CD4-positive, alpha-beta T cell treated with Interleukin-12 subunit alpha and Interleukin-12 subunit beta, for 1 hour (primary cell): ENCODE data around the gene FOXJ3.
A peak's percentile ranks its signal among the peaks of the same experiment; 100 is the strongest.

Source experiments
- DNase-seq: peaks from one replicate; pipeline ENCODE4 v3.0.0-alpha.2; 2020

The FOXJ3 gene

DNA sequence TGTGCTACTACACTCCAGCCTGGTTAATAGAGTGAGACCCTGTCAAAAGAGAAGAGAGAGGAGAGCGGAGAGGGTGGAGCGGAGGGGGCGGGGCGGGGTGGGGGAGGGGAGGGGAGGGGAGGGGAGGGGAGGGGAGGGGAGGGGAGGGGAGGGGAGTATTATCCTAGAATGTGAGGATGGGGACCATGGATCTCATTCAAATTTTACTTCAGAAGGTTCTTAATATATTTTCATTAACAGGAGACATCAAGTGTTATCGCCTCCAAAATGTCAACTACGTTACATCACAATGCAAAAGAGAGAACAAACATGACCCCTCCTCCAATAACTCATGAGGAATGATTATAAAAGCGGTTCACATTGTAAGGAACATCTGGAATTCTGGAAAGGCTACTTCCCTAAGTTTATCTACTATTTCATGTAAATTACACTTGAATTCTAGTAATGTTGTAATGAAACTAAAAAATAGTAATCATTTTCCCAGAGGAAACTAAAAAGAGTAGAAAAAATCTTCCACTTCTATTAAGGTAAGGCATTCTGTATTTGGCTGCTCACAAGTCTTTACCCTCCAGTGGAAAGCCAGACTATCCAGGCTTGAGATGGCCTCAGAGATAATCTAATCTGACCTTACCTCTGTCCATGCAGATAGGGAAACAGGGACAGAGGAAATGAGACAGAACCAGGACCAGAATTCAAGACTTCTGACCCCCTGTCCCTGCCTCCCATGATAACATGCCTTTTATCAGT lies 151.7 kb downstream of the FOXJ3 start:
- no peak for DNase-seq

DNA sequence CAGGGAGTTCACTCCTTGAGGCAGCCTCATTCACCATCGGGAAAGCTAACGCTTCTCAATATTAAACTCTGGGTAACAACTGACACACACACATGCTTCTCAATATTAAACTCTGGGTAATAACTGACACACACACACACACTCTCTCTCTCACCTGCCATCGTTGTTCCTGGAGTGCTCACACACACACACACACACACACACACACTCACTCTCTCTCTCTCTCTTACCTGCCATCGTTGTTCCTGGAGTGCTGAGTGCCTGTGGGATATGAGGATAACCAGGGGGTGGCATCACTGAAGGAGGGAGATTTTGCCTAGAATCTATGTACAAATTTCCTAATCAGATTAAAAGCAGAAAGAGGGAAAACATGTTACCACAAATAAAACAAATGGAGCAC lies 153.3 kb downstream of the FOXJ3 start:
- no peak for DNase-seq

DNA sequence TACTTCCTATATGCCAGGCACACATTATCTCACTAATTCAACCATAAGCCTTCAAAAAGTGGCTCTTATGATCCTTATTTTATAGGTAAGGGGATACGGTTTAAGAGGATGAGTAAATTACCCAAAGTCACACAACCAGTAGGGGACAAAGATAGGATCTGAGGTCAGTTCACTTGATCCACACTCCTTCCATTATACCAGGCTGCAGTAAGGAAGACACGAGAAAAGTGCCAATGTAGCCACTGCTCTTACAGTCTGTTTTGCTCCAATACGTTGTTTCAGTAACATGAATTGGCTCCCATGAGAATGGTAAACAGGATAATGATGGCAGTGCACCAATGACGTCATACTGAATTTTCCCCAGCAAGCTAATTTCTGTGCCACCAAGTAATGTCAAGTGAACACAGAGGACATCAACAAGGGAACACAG lies 155.1 kb downstream of the FOXJ3 start:
- DNase-seq: no peak

GRCh38 chr1:42179275-42179674 lies 155.8 kb downstream of the FOXJ3 start:
- no peak for DNase-seq

DNA sequence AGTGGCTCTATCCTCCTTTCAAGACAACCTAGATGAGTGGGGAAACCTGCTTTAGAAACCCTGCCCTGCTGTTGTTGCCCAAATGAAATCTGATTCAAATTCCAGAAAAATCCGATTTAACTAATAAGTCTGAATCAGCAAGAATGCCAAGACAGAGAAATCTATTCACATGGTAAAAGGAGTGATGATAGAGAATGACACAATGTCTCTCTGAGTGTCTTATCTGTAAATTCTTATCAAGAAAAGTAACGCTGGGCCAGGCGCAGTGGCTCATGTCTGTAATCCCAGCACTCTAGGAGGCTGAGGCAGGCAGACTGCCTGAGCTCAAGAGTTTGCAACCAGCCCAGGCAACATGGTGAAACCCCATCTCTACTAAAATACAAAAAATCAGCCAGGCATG lies 156.8 kb downstream of the FOXJ3 start:
- DNase-seq: no peak

GRCh38 chr1:42177541-42177981 lies 157.5 kb downstream of the FOXJ3 start:
- no peak for DNase-seq

DNA sequence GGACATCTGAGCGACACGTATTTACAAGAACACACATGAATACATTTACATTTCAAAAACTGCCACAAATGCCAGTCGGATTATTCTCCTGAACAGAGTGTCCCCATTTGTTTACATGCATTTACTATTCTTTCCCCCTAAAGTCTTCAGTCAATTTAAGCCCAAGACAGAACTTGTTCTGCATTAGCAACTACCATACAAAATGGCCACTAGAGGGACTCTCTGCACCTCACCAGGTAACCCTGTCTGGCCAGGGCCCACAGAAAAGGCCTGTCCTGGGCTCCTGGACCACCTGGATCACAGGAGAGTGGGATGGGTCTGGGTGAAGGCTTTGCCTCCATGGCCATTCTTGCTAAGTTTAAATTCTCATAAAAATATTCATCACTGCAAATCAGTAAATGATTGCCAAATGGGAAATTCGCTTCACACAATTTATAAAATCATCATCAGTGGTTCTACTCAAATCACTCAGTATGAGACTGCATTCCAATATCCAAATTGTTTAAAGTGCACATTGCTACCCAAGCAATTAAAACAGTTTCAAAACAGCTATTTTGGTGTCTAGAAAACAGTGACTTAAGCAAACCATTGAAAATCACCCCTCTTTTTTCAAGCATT lies 158.0 kb downstream of the FOXJ3 start:
- peak; percentile 36 for DNase-seq

DNA sequence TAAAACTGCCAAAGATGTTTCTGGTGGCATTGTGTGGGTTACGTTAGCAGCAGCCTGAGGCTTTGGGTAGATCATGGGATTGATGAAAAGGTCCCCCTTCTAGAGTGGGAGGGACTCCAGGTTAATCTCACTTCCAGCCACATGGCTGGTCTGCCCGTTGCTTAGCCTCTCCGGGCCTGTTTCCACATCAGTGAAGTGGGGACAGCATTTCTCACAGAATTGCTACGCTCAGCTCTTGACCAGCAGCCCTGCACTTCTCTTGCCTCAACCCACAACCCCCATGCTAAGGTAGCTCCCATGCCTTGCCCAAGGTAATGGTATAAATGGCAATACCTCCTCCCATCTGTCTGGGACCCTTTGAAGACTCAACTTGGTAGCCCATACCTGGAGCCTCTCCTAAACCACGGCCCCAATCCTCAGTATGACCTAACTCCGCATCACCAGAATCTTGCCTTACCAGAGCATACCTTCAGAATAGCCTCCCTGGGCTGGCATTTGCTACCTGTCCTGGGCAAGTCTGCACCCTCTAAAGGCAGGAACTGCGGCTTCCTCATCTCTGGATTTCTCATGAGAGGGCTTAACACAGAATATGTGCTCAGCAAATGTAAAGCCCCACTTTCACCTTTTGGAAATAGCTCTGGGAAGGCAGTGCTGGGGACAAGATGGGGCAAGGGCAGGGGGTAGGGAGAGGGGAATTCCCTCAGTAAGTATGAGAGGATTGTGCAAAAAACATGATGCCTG lies 159.6 kb downstream of the FOXJ3 start:
- DNase-seq: no peak

DNA sequence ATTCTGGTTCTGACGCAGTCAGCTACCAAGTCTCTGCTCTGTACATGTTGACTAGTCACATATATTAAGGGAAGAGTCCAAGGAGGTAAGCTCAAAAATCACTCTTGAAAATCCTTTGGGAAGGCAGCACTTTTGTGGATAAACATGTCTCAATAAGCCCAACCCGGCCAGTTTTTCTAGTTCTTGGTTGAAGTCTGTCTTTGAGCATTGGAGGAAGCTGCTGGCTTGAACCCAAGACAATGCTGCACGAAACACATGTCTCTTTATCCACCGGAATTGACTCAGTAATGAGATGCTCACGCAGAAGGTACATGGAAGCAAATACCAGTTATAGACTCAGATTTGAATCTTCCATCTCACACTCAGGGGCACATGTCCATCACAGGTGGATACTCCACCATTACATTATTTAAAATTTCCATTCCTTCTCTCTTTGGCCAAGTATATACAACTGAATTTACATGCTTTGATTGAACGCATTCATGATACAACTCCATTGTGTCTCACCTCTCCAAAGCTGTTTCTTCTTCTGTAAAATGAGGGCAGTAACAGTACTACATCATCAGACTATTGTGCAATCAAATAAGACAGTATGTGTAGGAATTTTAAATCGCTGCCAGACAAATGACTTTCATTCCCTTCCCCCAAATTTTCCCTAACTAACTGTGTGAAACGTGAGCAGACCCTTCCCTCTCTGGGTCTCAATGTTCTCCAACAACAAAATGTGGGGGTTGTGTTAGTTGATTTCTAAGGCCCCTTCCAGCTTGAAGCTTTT lies 160.9 kb downstream of the FOXJ3 start:
- DNase-seq: no peak

DNA sequence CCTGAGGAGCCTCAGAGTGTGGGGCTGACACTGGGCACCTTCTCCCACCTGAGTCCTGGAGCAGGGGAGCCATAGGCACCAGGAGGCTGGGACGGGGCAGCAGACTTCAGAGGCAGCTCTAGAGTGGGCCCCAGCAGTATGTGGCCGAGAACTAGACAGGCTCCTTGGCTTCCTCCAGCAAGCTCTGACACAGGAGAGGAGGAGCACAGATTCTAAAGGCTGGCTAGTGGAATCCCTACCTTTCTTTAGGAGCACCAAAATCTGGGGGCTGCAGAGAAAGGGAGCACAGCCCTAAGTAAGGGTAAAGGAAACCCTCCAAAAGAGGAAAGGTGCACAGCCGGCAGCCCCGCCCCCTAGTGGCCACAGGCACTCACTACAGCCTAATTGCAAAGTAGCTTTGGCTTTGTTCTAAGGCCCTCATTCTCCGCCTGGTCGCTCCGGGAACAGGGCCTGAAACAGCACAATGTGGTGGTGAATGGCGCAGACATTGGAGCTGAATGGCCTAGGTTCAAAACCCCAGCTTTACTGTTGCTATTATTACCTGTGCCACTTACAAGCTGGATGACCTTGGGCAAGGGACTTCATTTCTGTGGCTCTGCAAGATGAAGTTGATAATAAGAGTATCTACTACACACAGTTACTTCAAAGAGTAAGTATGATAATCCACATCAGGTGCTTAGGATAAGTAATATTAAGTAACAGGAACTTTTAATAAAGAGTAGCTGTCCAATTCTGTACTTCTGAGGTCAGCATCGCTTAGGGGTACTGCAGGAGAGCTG lies 161.7 kb downstream of the FOXJ3 start:
- DNase-seq: peak; percentile 61

- DNase-seq: no peak
These were observed 162.5 kb downstream of the FOXJ3 start for GRCh38 chr1:42172381-42173133.

DNA sequence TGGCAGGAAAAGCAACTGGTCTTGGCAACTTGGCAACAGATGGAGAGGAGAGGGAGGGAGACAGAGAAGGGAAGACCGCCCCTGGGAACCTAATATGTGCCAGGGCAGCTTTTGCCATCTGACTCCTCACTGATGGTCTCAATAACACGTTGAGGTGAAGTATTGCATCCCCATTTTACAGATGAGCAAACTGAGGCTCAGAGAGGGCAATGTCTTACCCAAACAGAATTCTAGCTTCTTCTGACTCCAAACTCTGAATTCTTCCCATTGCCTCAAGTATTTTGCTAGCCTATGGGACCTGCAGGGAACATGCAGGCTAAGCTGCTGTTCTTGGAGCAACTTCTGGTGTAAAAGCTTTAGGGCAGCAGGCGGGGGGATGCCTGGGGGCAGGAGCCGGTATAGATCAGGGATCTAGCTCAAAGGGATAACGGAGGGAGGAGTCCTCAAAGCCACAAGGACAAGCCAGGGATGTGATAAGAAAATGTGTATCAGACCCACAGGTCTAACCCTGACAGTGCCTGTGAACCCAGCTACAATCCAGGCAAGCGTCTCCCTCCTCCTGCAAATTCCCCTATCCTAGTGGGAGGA lies 163.3 kb downstream of the FOXJ3 start:
- no peak for DNase-seq

GRCh38 chr1:42170779-42171621 lies 164.0 kb downstream of the FOXJ3 start:
- no peak for DNase-seq

GRCh38 chr1:42168763-42169162 lies 166.3 kb downstream of the FOXJ3 start:
- DNase-seq: no peak

GRCh38 chr1:42168391-42168670 lies 166.7 kb downstream of the FOXJ3 start:
- DNase-seq: no peak

- no peak for DNase-seq
These were observed 167.2 kb downstream of the FOXJ3 start for GRCh38 chr1:42167611-42168390.

DNA sequence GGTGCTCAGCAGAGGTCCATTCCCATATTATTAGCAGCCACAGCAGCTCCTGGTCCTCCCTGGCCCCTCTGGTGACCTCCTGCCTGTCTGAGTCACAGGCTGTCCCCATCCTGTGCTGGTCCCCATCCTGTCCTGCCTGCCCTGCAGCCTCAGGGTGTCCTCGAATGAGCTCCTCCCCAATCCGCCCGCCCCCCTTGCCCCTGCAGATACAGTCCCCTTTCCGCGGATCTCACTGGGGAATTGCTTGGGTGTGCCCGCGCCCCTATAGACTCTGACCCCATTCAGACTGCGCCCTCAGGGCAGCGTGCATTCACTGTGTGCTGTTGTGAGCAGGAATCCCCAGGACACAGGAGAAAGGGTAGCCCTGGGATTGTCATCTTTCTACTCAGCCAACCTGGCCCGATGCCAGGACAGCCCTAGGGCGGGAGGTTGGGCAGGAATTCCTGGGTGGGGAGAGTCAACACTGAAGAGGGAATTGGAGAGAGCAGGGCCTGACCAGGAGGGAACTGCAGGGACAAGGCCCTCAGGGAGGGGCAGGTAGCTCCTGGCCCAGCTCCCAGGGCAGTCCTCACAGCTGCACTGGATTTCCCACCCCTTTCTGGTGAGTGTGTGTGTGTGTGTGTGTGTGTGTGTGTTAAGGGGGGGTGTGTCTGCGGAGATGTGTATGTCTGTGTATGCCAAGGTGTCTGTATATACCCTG lies 169.4 kb downstream of the FOXJ3 start:
- no peak for DNase-seq

GRCh38 chr1:42164551-42165420 lies 170.2 kb downstream of the FOXJ3 start, which contains the start of gene GUCA2A:
GUCA2A (minus strand) TSS chr1:42164745; CDS start chr1:42164712, 33 bp downstream.
- DNase-seq: no peak
